Osteoblast (primary cell): ENCODE measurements around the gene TBC1D2B. TPM values are rescaled to one million over a fixed set of nuclear protein-coding genes. Genes with fewer than 3 reads are reported as not detected.

ENCODE experiments used
- DNase-seq: peaks from one replicate; pipeline ENCODE4 v3.0.0; 2011; ENCODE audit warnings: low spot score, mixed read lengths; ENCODE audit not compliant: insufficient read length; ENCODE audit errors: missing footprints
- H2AFZ ChIP-seq: 2 replicates; pipeline ENCODE4 v1.6.0; 2011; ENCODE audit warnings: mild to moderate bottlenecking, low read length
- H3K27ac ChIP-seq: 2 replicates; pipeline ENCODE4 v1.5.1; 2011; ENCODE audit warnings: mild to moderate bottlenecking, low read depth, low read length, moderate library complexity
- H3K27me3 ChIP-seq: 2 replicates; pipeline ENCODE4 v1.6.0; 2012; ENCODE audit warnings: mild to moderate bottlenecking, control low read depth, inconsistent platforms, low read length, moderate library complexity; ENCODE audit not compliant: insufficient read depth
- H3K36me3 ChIP-seq: 2 replicates; pipeline ENCODE4 v1.5.1; 2011; ENCODE audit warnings: mild to moderate bottlenecking, low read length, control low read depth, moderate library complexity; ENCODE audit not compliant: insufficient read depth
- H3K4me1 ChIP-seq: 2 replicates; pipeline ENCODE4 v1.5.1; 2011; ENCODE audit warnings: mild to moderate bottlenecking, low read length, control low read depth, moderate library complexity; ENCODE audit not compliant: insufficient read depth
- H3K4me2 ChIP-seq: 2 replicates; pipeline ENCODE4 v1.6.0; 2011; ENCODE audit warnings: mild to moderate bottlenecking, low read length; ENCODE audit not compliant: insufficient read depth
- H3K4me3 ChIP-seq: fragments of 200-600 bp; sonication (generic); 3 replicates; pipeline ENCODE4 v1.5.1; 2012; ENCODE audit warnings: mild to moderate bottlenecking, low read length, inconsistent platforms; ENCODE audit not compliant: insufficient read depth
- H3K79me2 ChIP-seq: 2 replicates; pipeline ENCODE4 v1.6.0; 2012; ENCODE audit warnings: mild to moderate bottlenecking, low read length, control low read depth, inconsistent platforms; ENCODE audit not compliant: insufficient read depth
- H3K9me3 ChIP-seq: 2 replicates; pipeline ENCODE4 v1.5.1; 2011; ENCODE audit warnings: low read depth, low read length, control low read depth
- H4K20me1 ChIP-seq: 2 replicates; pipeline ENCODE4 v1.6.0; 2012; ENCODE audit warnings: mild to moderate bottlenecking, low read length, control low read depth; ENCODE audit not compliant: insufficient read depth
- CTCF ChIP-seq: IDR thresholded peaks from 2 replicates; pipeline ENCODE4 v1.5.1; 2011; ENCODE audit warnings: mild to moderate bottlenecking, low read depth, low read length, moderate library complexity; ENCODE audit errors: extremely low read depth
- total RNA-seq: library from RNA; depleted of rRNA; stranded (reverse); fragments of >200 nt; gene quantifications from 2 replicates; pipeline ENCODE4 v1.2.3, GENCODE V29; 2012

TBC1D2B gene
- total RNA-seq, 1 donor, result 58.3 TPM

GRCh38 chr15:78057803-78058202, 19.7 kb downstream of the TBC1D2B start:
- H3K27ac ChIP-seq, result peak overlapping the region; percentile 82
- H2AFZ ChIP-seq, result no peak overlapping the region
- peaks cover 95% of the 10 kb centered on the region for H3K79me2 ChIP-seq
- TF ChIP-seq CTCF, result no peak
- peaks cover 4% of the 10 kb centered on the region for H4K20me1 ChIP-seq
- H3K9me3 ChIP-seq, result no peaks in the 10 kb centered on the region
- DNase-seq, result no peak
- H3K36me3 ChIP-seq, result peaks cover 9% of the 10 kb centered on the region
- H3K4me1 ChIP-seq, result peaks cover 40% of the 10 kb centered on the region
- H3K4me3 ChIP-seq, result no peak overlapping the region
- H3K4me2 ChIP-seq, result no peak overlapping the region
- H3K27me3 ChIP-seq, result no peaks in the 10 kb centered on the region

GRCh38 chr15:78056714-78057269, 20.7 kb downstream of the TBC1D2B start:
- no peak overlapping the region for H2AFZ ChIP-seq
- peaks cover 93% of the 10 kb centered on the region for H3K79me2 ChIP-seq
- H3K27me3 ChIP-seq, result no peaks in the 10 kb centered on the region
- H4K20me1 ChIP-seq, result peaks cover 4% of the 10 kb centered on the region
- H3K9me3 ChIP-seq, result no peaks in the 10 kb centered on the region
- peak overlapping the region; percentile 46 for H3K4me2 ChIP-seq
- peaks cover 38% of the 10 kb centered on the region for H3K4me1 ChIP-seq
- DNase-seq, result peak; percentile 42
- peak overlapping the region; percentile 82 for H3K27ac ChIP-seq
- no peak for TF ChIP-seq CTCF
- H3K4me3 ChIP-seq, result no peak overlapping the region
- peaks cover 14% of the 10 kb centered on the region for H3K36me3 ChIP-seq

GRCh38 chr15:78055919-78056713, 21.4 kb downstream of the TBC1D2B start:
- peaks cover 4% of the 10 kb centered on the region for H4K20me1 ChIP-seq

More at GRCh38 chr15:78055919-78056713, 21.4 kb downstream of the TBC1D2B start:
- H3K27me3 ChIP-seq, result no peaks in the 10 kb centered on the region
- peaks cover 92% of the 10 kb centered on the region for H3K79me2 ChIP-seq
- peak; percentile 56 for DNase-seq
- peaks cover 16% of the 10 kb centered on the region for H3K36me3 ChIP-seq
- H2AFZ ChIP-seq, result no peak overlapping the region
- peaks cover 41% of the 10 kb centered on the region for H3K4me1 ChIP-seq
- H3K9me3 ChIP-seq, result no peaks in the 10 kb centered on the region
- H3K4me2 ChIP-seq, result peak overlapping the region; percentile 46
- TF ChIP-seq CTCF, result no peak
- H3K27ac ChIP-seq, result peak overlapping the region; percentile 82
- no peak overlapping the region for H3K4me3 ChIP-seq
